ENCODE measurements around the gene KRTAP10-3.
"Not testable (repeated sequence)": the region's sequence is repeated elsewhere in the genome, so short reads cannot be mapped to it uniquely, and the experiment has no call there.

The KRTAP10-3 gene

GRCh38 chr21:44558695-44559094 lies at the start of gene KRTAP10-3:
Gene KRTAP10-3 (minus strand): TSS chr21:44558795. CDS start chr21:44558715, 80 bp downstream.
- no peak for DNase-seq

GRCh38 chr21:44606495-44606894 lies 47.9 kb upstream of the KRTAP10-3 start:
- no peak for DNase-seq

GRCh38 chr21:44603911-44604310 lies 45.3 kb upstream of the KRTAP10-3 start:
- DNase-seq = no peak

- no peak for DNase-seq
These were observed 44.7 kb upstream of the KRTAP10-3 start for GRCh38 chr21:44603109-44603875.

- no peak for DNase-seq
These were observed 43.9 kb upstream of the KRTAP10-3 start for GRCh38 chr21:44602463-44602850.

GRCh38 chr21:44601596-44602462 lies 43.2 kb upstream of the KRTAP10-3 start:
- no peak for DNase-seq

- not testable (repeated sequence) for DNase-seq
These were observed 42.5 kb upstream of the KRTAP10-3 start for GRCh38 chr21:44601091-44601490.

GRCh38 chr21:44600118-44600978 lies 41.8 kb upstream of the KRTAP10-3 start, which contains the start of gene KRTAP10-7:
Gene KRTAP10-7 (plus strand): TSS chr21:44600597. CDS start chr21:44600622, 25 bp downstream.
- DNase-seq = not testable (repeated sequence)

- DNase-seq = no peak
These were observed 40.9 kb upstream of the KRTAP10-3 start for GRCh38 chr21:44599264-44600029.

GRCh38 chr21:44598061-44598460 lies 39.5 kb upstream of the KRTAP10-3 start:
- DNase-seq = no peak

GRCh38 chr21:44596068-44596725 lies 37.6 kb upstream of the KRTAP10-3 start:
- DNase-seq = peak; percentile 59

- no peak for DNase-seq
These were observed 36.9 kb upstream of the KRTAP10-3 start for GRCh38 chr21:44595524-44595923.

GRCh38 chr21:44594406-44594916 lies 35.9 kb upstream of the KRTAP10-3 start:
- no peak for DNase-seq

GRCh38 chr21:44593598-44594405 lies 35.2 kb upstream of the KRTAP10-3 start:
- no peak for DNase-seq

GRCh38 chr21:44592446-44593311 lies 34.1 kb upstream of the KRTAP10-3 start, which contains the start of gene KRTAP10-6:
Gene KRTAP10-6 (minus strand): TSS chr21:44592505. CDS start chr21:44592484, 21 bp downstream.
- DNase-seq = no peak

GRCh38 chr21:44591801-44592130 lies 33.2 kb upstream of the KRTAP10-3 start:
- DNase-seq = not testable (repeated sequence)

- DNase-seq = not testable (repeated sequence)
These were observed 32.6 kb upstream of the KRTAP10-3 start for GRCh38 chr21:44590897-44591800.

- no peak for DNase-seq
These were observed 31.7 kb upstream of the KRTAP10-3 start for GRCh38 chr21:44590311-44590721.
